Esophagus (tissue), 2 donors: ENCODE data around the gene PXYLP1. TPM values are rescaled to one million over a fixed set of nuclear protein-coding genes. Genes with fewer than 3 reads are reported as not detected.

Experiments used
- H3K27ac ChIP-seq, 2 donors: one replicate each; pipeline ENCODE4 v1.5.1; 2013; ENCODE audit warnings: low read depth in 2 of 2, mild to moderate bottlenecking in 2 of 2, inconsistent platforms in 1 of 2, low read length in 1 of 2, moderate library complexity in 1 of 2
- H3K27me3 ChIP-seq, 2 donors: one replicate each; pipeline ENCODE4 v1.6.1; 2013; ENCODE audit warnings: low read length in 2 of 2, control low read depth in 1 of 2, mild to moderate bottlenecking in 1 of 2; ENCODE audit not compliant: insufficient read depth in 2 of 2, control insufficient read depth in 1 of 2
- H3K36me3 ChIP-seq, 2 donors: one replicate each; pipeline ENCODE4 v1.6.1; 2013; ENCODE audit warnings: low read length in 1 of 2; ENCODE audit not compliant: control insufficient read depth in 2 of 2, insufficient read depth in 2 of 2
- H3K4me1 ChIP-seq, 2 donors: one replicate each; pipeline ENCODE4 v1.6.1; 2013; ENCODE audit warnings: low read length in 1 of 2; ENCODE audit not compliant: control insufficient read depth in 2 of 2, insufficient read depth in 2 of 2
- H3K4me3 ChIP-seq, 2 donors: one replicate each; pipeline ENCODE4 v1.5.1; 2013; ENCODE audit warnings: low read length in 2 of 2, mild to moderate bottlenecking in 2 of 2, low read depth in 1 of 2, moderate library complexity in 1 of 2
- H3K9me3 ChIP-seq, 2 donors: one replicate each; pipeline ENCODE4 v1.6.1; 2013; ENCODE audit warnings: mild to moderate bottlenecking in 2 of 2, low read depth in 1 of 2, low read length in 1 of 2, moderate library complexity in 1 of 2; ENCODE audit not compliant: control insufficient read depth in 2 of 2, insufficient read depth in 1 of 2
- WGBS, 2 donors: extraction: QIAGEN DNeasy Blood & Tissue Kit; methylation state at CpG; one replicate each; pipeline ENCODE4 v1.1.7; 2013; 5-methylcytosine and 5-hydroxymethylcytosine counted together
- polyA plus RNA-seq, 2 donors: library from polyadenylated mRNA; stranded (reverse); fragments of 200-250 nt; gene quantifications; one replicate each; pipeline ENCODE4 v1.2.3, GENCODE V29; 2013
- donor health status: healthy with polysubstance abuse.
- donor health status: Bipolar disorder and iron deficiency.

PXYLP1 gene
- polyA plus RNA-seq, 2 donors = 1.1 to 1.2 TPM

DNA sequence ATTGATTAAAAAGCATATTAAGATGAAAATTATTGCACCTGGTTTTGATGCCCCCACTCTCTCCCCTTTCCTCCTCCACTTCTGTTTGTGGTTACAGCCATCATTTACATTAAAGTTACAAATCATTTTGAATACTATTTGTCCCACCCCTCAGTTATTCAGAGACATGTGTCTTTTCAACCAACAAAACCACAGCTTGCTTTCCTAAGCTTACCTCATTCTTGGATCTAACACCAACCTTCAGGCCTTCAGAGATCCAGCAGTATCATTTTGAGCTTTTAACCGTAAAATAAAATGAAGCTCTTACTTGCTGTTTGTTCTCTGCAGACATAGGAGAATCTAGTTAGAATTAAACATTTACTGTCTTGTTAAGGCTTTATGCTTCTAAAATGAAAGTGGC lies 4.7 kb downstream of the PXYLP1 start:
- WGBS, 2 donors = 93% methylated on average over 1 of the region's 1 CpG
- H3K9me3 ChIP-seq = no peaks in the 10 kb centered on the region
- no peak overlapping the region for H3K27ac ChIP-seq
- H3K4me3 ChIP-seq = no peak overlapping the region
- H3K4me1 ChIP-seq = peaks cover 0 to 2% of the 10 kb centered on the region in 2 donors
- no peaks in the 10 kb centered on the region for H3K27me3 ChIP-seq
- no peaks in the 10 kb centered on the region for H3K36me3 ChIP-seq

GRCh38 chr3:141237701-141238521 lies 6.3 kb downstream of the PXYLP1 start:
- Histone ChIP-seq H3K4me1 (peaks cover 0 to 4% of the 10 kb centered on the region in 2 donors), H3K9me3 (no peaks in the 10 kb centered on the region), H3K4me3 (no peak overlapping the region), H3K36me3 (no peaks in the 10 kb centered on the region), H3K27me3 (no peaks in the 10 kb centered on the region), H3K27ac (no peak overlapping the region)
- WGBS, 2 donors = 49 to 54% methylated on average over 14 of the region's 14 CpGs

GRCh38 chr3:141239511-141240281 lies 8.1 kb downstream of the PXYLP1 start:
- Histone ChIP-seq H3K4me1 (peaks cover 3% of the 10 kb centered on the region in 2 donors), H3K36me3 (peaks cover 0 to 3% of the 10 kb centered on the region in 2 donors)

GRCh38 chr3:141240286-141240685 lies 8.7 kb downstream of the PXYLP1 start:
- no peak overlapping the region for H3K4me3 ChIP-seq
- no peaks in the 10 kb centered on the region for H3K9me3 ChIP-seq
- no peak overlapping the region for H3K27ac ChIP-seq
- no peaks in the 10 kb centered on the region for H3K27me3 ChIP-seq
- WGBS, 2 donors = 78 to 92% methylated on average over 1 of the region's 1 CpG
- H3K36me3 ChIP-seq = peaks cover 0 to 3% of the 10 kb centered on the region in 2 donors
- peaks cover 3% of the 10 kb centered on the region in 2 donors for H3K4me1 ChIP-seq

More at GRCh38 chr3:141239511-141240281, 8.1 kb downstream of the PXYLP1 start:
- 57 to 64% methylated on average over 5 of the region's 5 CpGs for WGBS, 2 donors
- no peaks in the 10 kb centered on the region for H3K9me3 ChIP-seq
- H3K27me3 ChIP-seq = no peaks in the 10 kb centered on the region
- no peak overlapping the region for H3K4me3 ChIP-seq
- no peak overlapping the region for H3K27ac ChIP-seq

- 70 to 80% methylated on average over 5 of the region's 5 CpGs for WGBS, 2 donors
- peaks cover 3% of the 10 kb centered on the region in 2 donors for H3K4me1 ChIP-seq
- H3K9me3 ChIP-seq = no peaks in the 10 kb centered on the region
- no peak overlapping the region for H3K4me3 ChIP-seq
- peaks cover 0 to 3% of the 10 kb centered on the region in 2 donors for H3K36me3 ChIP-seq
- no peaks in the 10 kb centered on the region for H3K27me3 ChIP-seq
- H3K27ac ChIP-seq = no peak overlapping the region
These were observed 9.3 kb downstream of the PXYLP1 start for GRCh38 chr3:141240687-141241615.

- WGBS, 2 donors = 60 to 64% methylated on average over 12 of the region's 12 CpGs
- H3K27ac ChIP-seq = peak overlapping the region in 1 of 2 donors; percentile 37
- no peaks in the 10 kb centered on the region for H3K27me3 ChIP-seq
- H3K9me3 ChIP-seq = no peaks in the 10 kb centered on the region
- peaks cover 0 to 3% of the 10 kb centered on the region in 2 donors for H3K36me3 ChIP-seq
- no peak overlapping the region for H3K4me3 ChIP-seq
- H3K4me1 ChIP-seq = peaks cover 3% of the 10 kb centered on the region in 2 donors
These were observed 10.2 kb downstream of the PXYLP1 start for GRCh38 chr3:141241616-141242376.

- H3K27ac ChIP-seq = no peak overlapping the region
- WGBS, 2 donors = 68 to 70% methylated on average over 5 of the region's 5 CpGs
These were observed 10.9 kb downstream of the PXYLP1 start for GRCh38 chr3:141242377-141243092.

DNA sequence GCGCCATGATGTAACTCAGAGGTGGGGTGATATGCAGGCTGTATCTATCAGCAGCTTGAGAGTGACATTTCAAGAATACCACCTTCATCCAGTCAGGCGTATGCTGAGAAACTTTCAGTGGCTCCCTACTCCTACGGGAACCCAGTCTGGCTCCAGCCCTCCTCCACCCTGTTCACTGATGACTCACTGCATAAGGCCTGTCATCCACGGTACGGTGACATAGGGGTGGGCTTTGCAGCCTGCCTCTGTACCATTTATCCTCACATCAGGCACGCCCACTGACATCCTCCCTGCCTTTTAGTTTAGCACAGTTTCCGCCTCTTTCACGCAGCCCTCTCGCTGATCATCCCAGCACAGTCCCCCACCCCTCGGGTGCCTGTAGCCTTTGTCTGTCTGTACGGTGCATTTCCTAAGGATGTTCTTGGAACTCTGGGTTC lies 11.7 kb downstream of the PXYLP1 start:
- no peaks in the 10 kb centered on the region for H3K9me3 ChIP-seq
- WGBS, 2 donors = 66 to 69% methylated on average over 11 of the region's 11 CpGs
- H3K27ac ChIP-seq = no peak overlapping the region
- H3K4me3 ChIP-seq = no peak overlapping the region
- H3K36me3 ChIP-seq = peaks cover 0 to 3% of the 10 kb centered on the region in 2 donors
- H3K4me1 ChIP-seq = peaks cover 3% of the 10 kb centered on the region in 2 donors
- H3K27me3 ChIP-seq = no peaks in the 10 kb centered on the region

More at GRCh38 chr3:141242377-141243092, 10.9 kb downstream of the PXYLP1 start:
- H3K4me1 ChIP-seq = peaks cover 3% of the 10 kb centered on the region in 2 donors
- H3K4me3 ChIP-seq = no peak overlapping the region
- no peaks in the 10 kb centered on the region for H3K27me3 ChIP-seq
- no peaks in the 10 kb centered on the region for H3K9me3 ChIP-seq
- H3K36me3 ChIP-seq = peaks cover 0 to 3% of the 10 kb centered on the region in 2 donors
